Spinal cord (tissue), 10 donors: ENCODE data around the gene CTSD. TPM values are rescaled to one million over a fixed set of nuclear protein-coding genes. Genes with fewer than 3 reads are reported as not detected.

Experiments
- DNase-seq, 6 donors: peaks; one replicate each; pipeline versions ENCODE4 v3.0.0 to v3.0.0-alpha.2; 2013 to 2015; ENCODE audit warnings: low spot score in 6 of 6, low read depth in 4 of 6
- H3K27ac ChIP-seq: one replicate; pipeline ENCODE4 v1.5.1; 2013; ENCODE audit warnings: low read depth, low read length, control low read depth
- H3K27me3 ChIP-seq: one replicate; pipeline ENCODE4 v1.6.1; 2013; ENCODE audit warnings: low read length; ENCODE audit not compliant: control insufficient read depth, insufficient read depth
- H3K36me3 ChIP-seq: one replicate; pipeline ENCODE4 v1.6.1; 2013; ENCODE audit warnings: low read length; ENCODE audit not compliant: control insufficient read depth, insufficient read depth
- H3K4me1 ChIP-seq: one replicate; pipeline ENCODE4 v1.6.1; 2013; ENCODE audit warnings: low read length; ENCODE audit not compliant: control insufficient read depth, insufficient read depth
- H3K4me3 ChIP-seq: one replicate; pipeline ENCODE4 v1.5.1; 2013; ENCODE audit warnings: low read depth, low read length, control low read depth
- H3K9me3 ChIP-seq: one replicate; pipeline ENCODE4 v1.6.1; 2013; ENCODE audit warnings: low read length; ENCODE audit not compliant: control insufficient read depth, insufficient read depth
- WGBS: methylation state at CpG from one replicate; pipeline ENCODE4 v1.1.5; 2013; ENCODE audit warnings: missing lambda C conversion rate; ENCODE audit not compliant: insufficient coverage; 5-methylcytosine and 5-hydroxymethylcytosine counted together
- polyA plus RNA-seq, 2 donors: library from polyadenylated mRNA; unstranded; fragments of 120-200 nt; gene quantifications; one replicate each; pipeline ENCODE4 v1.2.1, GENCODE V29; 2013; ENCODE audit not compliant: insufficient read length in 2 of 2
- total RNA-seq, 2 donors: library from RNA; depleted of rRNA in 1 of 2; stranded (reverse); fragments of 120-200 nt in 1 of 2; fragments of >200 nt in 1 of 2; gene quantifications; one replicate each; pipeline versions ENCODE4 v1.2.3 to v1.2.4, GENCODE V29; 2013 to 2014
- donor health status: healthy.

CTSD gene
- total and polyA plus RNA-seq, 4 donors, result 160 to 241 (median 195) TPM

GRCh38 chr11:1746956-1747752 lies 16.6 kb downstream of the CTSD start:
- Histone ChIP-seq H3K36me3 (peaks cover 34% of the 10 kb centered on the region), H3K27ac (no peak overlapping the region), H3K4me3 (no peak overlapping the region), H3K27me3 (peaks cover 7% of the 10 kb centered on the region), H3K4me1 (peaks cover 67% of the 10 kb centered on the region), H3K9me3 (no peaks in the 10 kb centered on the region)
- no peak for DNase-seq
- WGBS, result 83% methylated on average over 20 of the region's 21 CpGs

- Histone ChIP-seq H3K4me1 (peaks cover 61% of the 10 kb centered on the region), H3K27me3 (peaks cover 7% of the 10 kb centered on the region), H3K36me3 (peaks cover 28% of the 10 kb centered on the region), H3K27ac (no peak overlapping the region), H3K9me3 (no peaks in the 10 kb centered on the region), H3K4me3 (no peak overlapping the region)
- WGBS, result 75% methylated on average over 17 of the region's 22 CpGs
- no peak for DNase-seq
Measured at GRCh38 chr11:1746511-1746931, 17.2 kb downstream of the CTSD start.

GRCh38 chr11:1745701-1746320 lies 17.9 kb downstream of the CTSD start:
- Histone ChIP-seq H3K9me3 (no peaks in the 10 kb centered on the region), H3K27me3 (peaks cover 7% of the 10 kb centered on the region), H3K27ac (no peak overlapping the region), H3K4me1 (peaks cover 54% of the 10 kb centered on the region), H3K36me3 (peaks cover 21% of the 10 kb centered on the region), H3K4me3 (no peak overlapping the region)
- 89% methylated on average over 14 of the region's 14 CpGs for WGBS
- no peak for DNase-seq

GRCh38 chr11:1744891-1745700 lies 18.6 kb downstream of the CTSD start:
- Histone ChIP-seq H3K36me3 (peaks cover 20% of the 10 kb centered on the region), H3K4me3 (no peak overlapping the region), H3K4me1 (peaks cover 47% of the 10 kb centered on the region), H3K9me3 (no peaks in the 10 kb centered on the region), H3K27ac (no peak overlapping the region), H3K27me3 (peaks cover 7% of the 10 kb centered on the region)
- WGBS, result 65% methylated on average over 14 of the region's 18 CpGs
- no peak for DNase-seq

GRCh38 chr11:1744137-1744886 lies 19.4 kb downstream of the CTSD start:
- Histone ChIP-seq H3K27ac (no peak overlapping the region), H3K9me3 (no peaks in the 10 kb centered on the region), H3K36me3 (peaks cover 20% of the 10 kb centered on the region), H3K4me1 (peaks cover 39% of the 10 kb centered on the region), H3K4me3 (no peak overlapping the region), H3K27me3 (peaks cover 3% of the 10 kb centered on the region)
- 48% methylated on average over 22 of the region's 23 CpGs for WGBS
- DNase-seq, result peak in 1 of 6 donors; percentile 60

GRCh38 chr11:1743585-1744136 lies 20.1 kb downstream of the CTSD start:
- DNase-seq, result no peak
- Histone ChIP-seq H3K4me1 (peaks cover 37% of the 10 kb centered on the region), H3K36me3 (peaks cover 20% of the 10 kb centered on the region), H3K27me3 (no peaks in the 10 kb centered on the region), H3K27ac (no peak overlapping the region), H3K4me3 (no peak overlapping the region), H3K9me3 (no peaks in the 10 kb centered on the region)
- WGBS, result 83% methylated on average over 9 of the region's 10 CpGs

GRCh38 chr11:1742869-1743584 lies 20.7 kb downstream of the CTSD start:
- no peaks in the 10 kb centered on the region for H3K27me3 ChIP-seq
- H3K36me3 ChIP-seq, result peaks cover 20% of the 10 kb centered on the region
- no peak overlapping the region for H3K4me3 ChIP-seq
- no peak for DNase-seq
- 83% methylated on average over 3 of the region's 3 CpGs for WGBS
- H3K27ac ChIP-seq, result no peak overlapping the region
- H3K4me1 ChIP-seq, result peaks cover 34% of the 10 kb centered on the region
- H3K9me3 ChIP-seq, result no peaks in the 10 kb centered on the region

GRCh38 chr11:1742371-1742770 lies 21.4 kb downstream of the CTSD start:
- Histone ChIP-seq H3K36me3 (peaks cover 14% of the 10 kb centered on the region), H3K4me1 (peaks cover 28% of the 10 kb centered on the region), H3K9me3 (no peaks in the 10 kb centered on the region), H3K27ac (no peak overlapping the region), H3K4me3 (no peak overlapping the region), H3K27me3 (no peaks in the 10 kb centered on the region)
- DNase-seq, result no peak
- 67% methylated on average over 4 of the region's 4 CpGs for WGBS
